Mucosa of stomach (tissue), 1 donor: ENCODE measurements around the gene CAMSAP1.

Experiments used
- H3K27me3 ChIP-seq: one replicate; pipeline ENCODE4 v1.7.0; 2013; ENCODE audit warnings: mild to moderate bottlenecking, low read length; ENCODE audit not compliant: control insufficient read depth, insufficient read depth
- H3K36me3 ChIP-seq: one replicate; pipeline ENCODE4 v1.7.0; 2013; ENCODE audit warnings: low read length; ENCODE audit not compliant: control insufficient read depth, insufficient read depth
- H3K4me1 ChIP-seq: one replicate; pipeline ENCODE4 v1.7.0; 2013; ENCODE audit warnings: mild to moderate bottlenecking, low read length; ENCODE audit not compliant: control insufficient read depth, insufficient read depth
- H3K4me3 ChIP-seq: one replicate; pipeline ENCODE4 v1.7.0; 2013; ENCODE audit warnings: low read length
- H3K9ac ChIP-seq: one replicate; pipeline ENCODE4 v1.7.0; 2013; ENCODE audit warnings: mild to moderate bottlenecking, low read length, moderate library complexity
- H3K9me3 ChIP-seq: one replicate; pipeline ENCODE4 v1.7.0; 2013; ENCODE audit warnings: mild to moderate bottlenecking, low read length, moderate library complexity; ENCODE audit not compliant: control insufficient read depth
- donor health status: Pancreatic carcinoma.

The CAMSAP1 gene

DNA sequence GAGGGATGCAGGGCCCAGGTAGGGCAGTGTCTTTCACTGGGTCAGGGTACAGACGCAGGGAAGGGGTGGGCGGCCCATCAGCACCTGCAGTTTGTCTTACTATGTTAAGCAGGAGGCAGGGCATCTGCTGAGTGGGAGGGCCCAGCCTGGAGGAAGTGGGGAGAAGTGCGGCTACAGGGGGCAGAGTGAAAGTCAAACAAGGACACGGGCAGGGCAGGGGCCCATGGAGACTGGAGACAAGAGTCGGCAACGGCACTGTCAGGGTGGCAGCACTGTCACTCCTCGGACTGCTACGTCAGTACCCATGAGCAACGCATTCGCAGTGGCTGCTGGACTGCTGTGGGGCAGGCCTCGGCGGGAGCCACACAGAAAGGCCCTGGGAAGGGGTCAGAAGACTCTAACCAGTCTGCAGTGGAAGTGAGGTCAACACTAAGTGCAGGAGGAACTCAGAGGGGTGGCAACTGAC is 19.7 kb downstream of the CAMSAP1 start:
- H3K9me3 ChIP-seq, result no peaks in the 10 kb centered on the region
- H3K4me3 ChIP-seq, result no peak overlapping the region
- no peaks in the 10 kb centered on the region for H3K27me3 ChIP-seq
- no peak overlapping the region for H3K9ac ChIP-seq
- no peaks in the 10 kb centered on the region for H3K36me3 ChIP-seq
- peaks cover 24% of the 10 kb centered on the region for H3K4me1 ChIP-seq

DNA sequence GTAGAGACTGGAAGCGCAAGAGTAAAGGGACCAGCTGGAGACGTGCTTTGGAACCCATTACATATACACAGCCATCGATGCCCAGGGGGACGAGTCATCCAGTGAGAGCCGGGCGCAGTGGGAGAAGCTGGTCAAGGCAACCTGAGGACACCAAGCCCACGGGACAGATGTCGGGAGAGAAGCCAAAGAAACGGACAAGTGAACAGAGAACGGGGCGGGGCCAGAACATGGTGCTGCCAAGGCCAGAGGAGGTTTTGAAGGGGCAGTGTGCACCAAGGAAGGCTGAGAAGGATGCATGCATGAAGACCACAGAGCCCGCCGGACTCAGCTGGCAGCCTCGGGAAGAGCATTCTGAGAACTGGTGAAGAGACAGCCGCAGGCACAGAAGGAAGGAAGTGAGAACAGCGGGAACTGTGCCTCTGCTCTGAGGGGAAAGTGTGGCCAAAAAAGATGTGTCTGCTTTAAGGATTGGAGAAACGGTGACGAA is 20.3 kb downstream of the CAMSAP1 start:
- H3K9ac ChIP-seq, result no peak overlapping the region
- H3K9me3 ChIP-seq, result no peaks in the 10 kb centered on the region
- no peaks in the 10 kb centered on the region for H3K27me3 ChIP-seq
- no peak overlapping the region for H3K4me3 ChIP-seq
- no peaks in the 10 kb centered on the region for H3K36me3 ChIP-seq
- H3K4me1 ChIP-seq, result peaks cover 24% of the 10 kb centered on the region

DNA sequence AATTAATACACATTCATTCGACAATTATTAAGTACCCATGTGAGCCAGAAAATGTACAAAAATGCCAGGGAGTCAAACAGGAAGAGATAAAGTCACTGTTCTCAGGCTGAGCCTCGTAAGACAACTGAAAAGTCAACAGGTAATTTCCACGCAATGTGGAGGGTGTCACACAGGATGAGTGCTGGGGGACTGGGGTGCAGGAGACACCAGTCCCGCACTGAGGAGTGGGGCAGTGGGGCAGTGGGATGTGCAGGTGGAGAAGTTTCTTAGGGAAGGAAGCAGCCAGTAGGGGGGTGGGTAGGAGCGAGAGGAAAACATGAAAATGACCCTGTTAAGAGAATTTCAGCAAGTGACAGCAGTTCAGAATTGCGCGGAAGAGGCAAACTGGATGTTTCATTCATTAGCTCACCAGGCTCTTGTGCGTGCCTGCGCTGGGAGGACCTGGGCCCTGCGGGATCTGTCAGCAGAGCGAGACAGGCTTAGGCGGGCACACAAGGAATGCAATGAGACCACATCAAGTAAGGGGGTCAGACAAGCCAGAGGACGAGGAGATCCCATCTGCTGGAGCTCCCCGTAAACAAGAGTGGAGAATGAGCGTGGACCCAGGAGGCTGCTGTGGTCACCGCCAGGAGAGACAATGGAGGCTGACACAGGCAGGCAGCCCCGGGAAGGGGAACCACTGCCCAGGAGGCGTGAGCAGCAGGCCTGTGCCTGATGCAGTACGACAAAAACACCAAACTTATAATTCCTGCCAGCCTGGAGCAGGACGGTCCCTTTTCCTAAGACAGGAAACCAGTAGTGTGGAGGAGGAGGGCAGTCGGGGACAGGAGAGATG is 21.0 kb downstream of the CAMSAP1 start:
- H3K4me1 ChIP-seq, result peaks cover 24% of the 10 kb centered on the region

GRCh38 chr9:135885100-135885853 is 22.1 kb downstream of the CAMSAP1 start:
- Histone ChIP-seq H3K9ac (no peak overlapping the region), H3K4me1 (peaks cover 24% of the 10 kb centered on the region), H3K9me3 (no peaks in the 10 kb centered on the region), H3K27me3 (no peaks in the 10 kb centered on the region), H3K4me3 (no peak overlapping the region), H3K36me3 (no peaks in the 10 kb centered on the region)

More for the DNA sequence above, 21.0 kb downstream of the CAMSAP1 start:
- Histone ChIP-seq H3K27me3 (no peaks in the 10 kb centered on the region), H3K36me3 (no peaks in the 10 kb centered on the region), H3K9ac (no peak overlapping the region), H3K4me3 (no peak overlapping the region), H3K9me3 (no peaks in the 10 kb centered on the region)

DNA sequence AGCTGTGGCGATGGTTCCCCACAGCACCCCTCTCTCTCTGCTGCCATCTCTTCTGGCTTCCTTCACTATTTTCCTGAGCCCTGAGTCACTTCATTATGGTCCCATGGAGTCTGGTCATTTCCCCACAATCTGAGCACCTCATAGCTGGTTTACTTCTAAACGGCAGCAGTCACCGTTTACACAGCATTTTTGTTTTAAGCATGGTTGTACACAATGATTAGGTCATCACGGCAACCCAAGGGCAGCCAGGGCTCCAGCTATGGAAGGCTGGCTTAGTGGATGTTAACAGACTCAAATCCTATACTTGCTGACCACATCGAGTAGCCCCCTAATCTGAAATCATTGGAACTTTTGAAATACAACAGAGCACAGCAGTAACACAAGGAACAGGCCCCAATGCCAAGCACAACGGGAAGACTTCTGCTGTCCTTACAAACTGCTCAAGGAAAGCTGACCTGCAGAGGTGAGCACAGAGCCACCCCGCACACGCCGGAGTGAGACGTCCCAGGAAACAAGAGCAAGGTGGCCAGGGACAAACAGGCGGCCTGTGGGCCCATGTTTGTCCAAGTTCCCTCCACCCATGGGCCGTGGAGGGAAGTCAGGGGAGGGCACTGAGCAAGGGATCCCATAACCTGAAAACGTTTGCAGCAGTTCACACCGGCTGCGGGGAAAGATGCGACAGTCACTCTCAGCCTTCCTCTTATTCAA is 22.9 kb downstream of the CAMSAP1 start:
- peaks cover 24% of the 10 kb centered on the region for H3K4me1 ChIP-seq
- no peaks in the 10 kb centered on the region for H3K9me3 ChIP-seq
- no peaks in the 10 kb centered on the region for H3K27me3 ChIP-seq
- no peaks in the 10 kb centered on the region for H3K36me3 ChIP-seq
- H3K9ac ChIP-seq, result no peak overlapping the region
- no peak overlapping the region for H3K4me3 ChIP-seq

DNA sequence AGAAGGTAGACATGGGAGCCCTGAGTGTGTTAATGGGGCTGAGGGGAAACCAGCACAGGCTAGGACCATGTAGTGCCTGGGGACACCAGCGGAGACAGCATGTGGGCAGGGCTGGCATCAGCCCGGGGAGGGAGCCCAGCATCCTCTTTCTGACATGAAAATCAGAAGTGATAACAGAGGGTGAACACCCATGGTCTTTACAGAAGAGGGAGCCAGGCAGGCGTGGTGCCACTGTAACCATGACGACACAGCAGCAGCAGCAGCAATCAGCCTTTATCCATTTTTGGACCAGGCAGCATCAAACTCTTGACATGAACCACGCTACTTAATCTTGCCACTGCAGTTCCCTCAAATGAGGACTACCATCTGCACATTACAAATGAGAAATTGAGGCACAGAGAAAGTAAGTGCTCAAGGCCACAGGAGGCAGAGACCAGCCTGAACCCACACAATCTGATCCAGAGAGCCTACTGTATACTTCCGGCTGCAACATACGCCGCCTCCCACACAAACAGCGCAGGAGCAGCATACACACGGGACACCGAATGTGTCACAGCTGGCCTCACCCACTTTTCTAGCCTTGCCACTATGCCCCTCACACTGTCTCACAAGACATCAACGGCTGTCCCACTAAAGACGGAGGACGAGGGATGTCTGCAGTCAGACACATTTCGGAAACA is 23.8 kb downstream of the CAMSAP1 start:
- Histone ChIP-seq H3K9ac (no peak overlapping the region), H3K9me3 (no peaks in the 10 kb centered on the region), H3K27me3 (no peaks in the 10 kb centered on the region), H3K4me3 (no peak overlapping the region), H3K4me1 (peaks cover 24% of the 10 kb centered on the region), H3K36me3 (no peaks in the 10 kb centered on the region)

- no peak overlapping the region for H3K4me3 ChIP-seq
- no peaks in the 10 kb centered on the region for H3K27me3 ChIP-seq
- no peaks in the 10 kb centered on the region for H3K9me3 ChIP-seq
- H3K36me3 ChIP-seq, result no peaks in the 10 kb centered on the region
- peaks cover 14% of the 10 kb centered on the region for H3K4me1 ChIP-seq
- H3K9ac ChIP-seq, result no peak overlapping the region
Observed at GRCh38 chr9:135882011-135882410, 25.3 kb downstream of the CAMSAP1 start.

GRCh38 chr9:135880438-135880837 is 26.9 kb downstream of the CAMSAP1 start:
- H3K4me1 ChIP-seq, result peaks cover 9% of the 10 kb centered on the region
- H3K27me3 ChIP-seq, result no peaks in the 10 kb centered on the region
- H3K4me3 ChIP-seq, result no peak overlapping the region

DNA sequence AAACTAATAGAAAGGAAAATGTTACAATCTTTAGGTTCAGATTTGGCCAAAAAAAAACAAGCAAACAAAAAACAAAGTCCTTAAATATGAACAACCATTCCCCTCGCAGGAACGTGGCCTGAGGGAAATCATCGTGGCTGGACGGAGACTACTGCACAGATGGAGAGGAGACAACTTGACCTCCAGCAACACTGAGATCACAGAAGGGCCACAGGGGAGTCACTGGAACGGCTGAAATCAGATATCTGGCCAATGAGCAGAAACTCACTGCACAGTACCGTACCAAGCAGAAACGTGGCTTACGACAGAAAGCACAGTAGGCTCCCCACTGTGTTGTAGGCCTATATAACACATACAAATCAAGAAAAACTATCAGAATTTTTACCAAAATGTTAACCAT is 27.7 kb downstream of the CAMSAP1 start:
- Histone ChIP-seq H3K9me3 (no peaks in the 10 kb centered on the region), H3K9ac (no peak overlapping the region), H3K4me3 (no peak overlapping the region), H3K27me3 (no peaks in the 10 kb centered on the region), H3K36me3 (no peaks in the 10 kb centered on the region), H3K4me1 (peaks cover 2% of the 10 kb centered on the region)

More at GRCh38 chr9:135880438-135880837, 26.9 kb downstream of the CAMSAP1 start:
- no peaks in the 10 kb centered on the region for H3K36me3 ChIP-seq
- H3K9ac ChIP-seq, result no peak overlapping the region
- H3K9me3 ChIP-seq, result no peaks in the 10 kb centered on the region

GRCh38 chr9:135879237-135879601 is 28.1 kb downstream of the CAMSAP1 start:
- Histone ChIP-seq H3K9ac (no peak overlapping the region), H3K36me3 (no peaks in the 10 kb centered on the region), H3K27me3 (no peaks in the 10 kb centered on the region), H3K9me3 (no peaks in the 10 kb centered on the region), H3K4me1 (no peaks in the 10 kb centered on the region), H3K4me3 (no peak overlapping the region)

DNA sequence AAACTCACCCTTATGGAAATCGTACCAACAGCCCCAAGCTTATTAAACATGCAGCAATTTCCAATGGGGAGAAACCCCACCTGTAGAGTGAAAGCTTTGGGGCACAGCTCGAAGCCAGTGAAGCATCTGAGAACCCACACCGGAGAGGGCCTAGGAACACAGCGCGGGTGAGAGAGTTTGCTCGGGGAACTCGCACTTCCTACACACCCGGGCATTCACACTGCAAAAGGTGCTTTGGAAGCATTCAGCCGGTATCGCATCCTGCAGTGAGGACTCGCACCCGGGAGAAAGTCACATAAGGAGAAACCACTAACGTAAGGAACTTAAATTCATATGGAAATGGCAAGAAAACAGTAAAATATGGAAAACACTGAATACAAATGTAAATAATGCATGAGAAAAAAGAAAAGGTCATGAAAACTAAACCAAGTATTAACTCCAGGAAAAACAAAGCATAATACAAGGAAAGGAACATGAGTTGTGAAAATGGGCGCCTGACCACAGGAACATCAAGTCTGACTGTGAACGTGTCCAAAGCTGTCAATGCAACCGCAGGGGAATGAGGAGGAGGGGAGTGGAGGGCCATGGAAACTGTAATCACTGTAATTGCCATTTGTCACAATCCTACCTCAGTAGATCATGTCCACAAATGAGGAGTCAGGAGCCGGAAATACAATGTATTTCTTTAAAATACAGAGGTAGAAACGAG is 28.7 kb downstream of the CAMSAP1 start:
- H3K4me3 ChIP-seq, result no peak overlapping the region
- H3K27me3 ChIP-seq, result no peaks in the 10 kb centered on the region
- H3K36me3 ChIP-seq, result no peaks in the 10 kb centered on the region
- H3K9me3 ChIP-seq, result no peaks in the 10 kb centered on the region
- H3K9ac ChIP-seq, result no peak overlapping the region
- no peaks in the 10 kb centered on the region for H3K4me1 ChIP-seq
